ENCODE results near the gene PSMB4.

PSMB4 gene

DNA sequence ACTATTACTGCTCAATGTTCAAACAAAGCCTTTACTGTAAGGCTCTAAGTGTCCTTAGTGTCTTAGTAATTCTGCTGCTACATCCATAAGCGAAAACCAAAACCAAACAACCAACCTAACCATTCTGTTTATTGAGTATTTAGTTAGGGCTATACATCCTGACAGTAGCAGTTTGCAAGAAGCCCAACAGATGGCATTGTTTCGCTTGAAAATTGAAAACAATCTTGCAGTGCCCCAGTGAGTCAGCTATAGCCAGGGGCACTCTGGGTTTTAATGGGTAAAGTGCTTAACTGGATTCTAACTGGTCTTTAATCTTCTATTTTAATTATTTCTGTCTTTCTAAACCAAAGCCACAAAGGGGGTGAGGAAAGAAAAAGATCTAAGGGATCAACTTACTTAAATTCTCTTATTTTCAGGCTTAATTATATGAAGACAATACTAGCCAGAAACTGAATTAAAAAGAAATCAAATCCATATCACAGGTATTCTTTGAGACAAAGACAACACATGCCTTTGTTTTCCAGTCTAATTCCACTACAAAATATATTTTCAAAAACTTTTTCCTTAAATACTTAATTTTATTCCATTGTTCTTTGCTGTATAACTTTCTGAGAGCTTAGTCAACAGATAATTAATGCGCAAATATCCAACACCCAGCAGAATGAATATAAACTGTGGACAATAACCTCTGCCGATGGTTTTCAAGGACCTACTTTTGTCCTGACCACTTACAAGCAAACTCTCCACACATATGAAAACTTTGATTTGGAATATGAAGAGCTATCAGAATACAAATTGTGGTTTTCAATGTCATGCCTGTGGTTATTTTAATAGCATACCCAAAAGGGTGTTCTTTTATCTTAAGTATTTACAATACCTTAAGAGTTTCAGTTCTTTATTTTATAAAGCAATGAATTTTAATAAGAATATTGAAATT lies 44.7 kb downstream of the PSMB4 start:
- DNase-seq = peak; percentile 60

GRCh38 chr1:151444783-151445177 lies 45.4 kb downstream of the PSMB4 start:
- DNase-seq = no peak

DNA sequence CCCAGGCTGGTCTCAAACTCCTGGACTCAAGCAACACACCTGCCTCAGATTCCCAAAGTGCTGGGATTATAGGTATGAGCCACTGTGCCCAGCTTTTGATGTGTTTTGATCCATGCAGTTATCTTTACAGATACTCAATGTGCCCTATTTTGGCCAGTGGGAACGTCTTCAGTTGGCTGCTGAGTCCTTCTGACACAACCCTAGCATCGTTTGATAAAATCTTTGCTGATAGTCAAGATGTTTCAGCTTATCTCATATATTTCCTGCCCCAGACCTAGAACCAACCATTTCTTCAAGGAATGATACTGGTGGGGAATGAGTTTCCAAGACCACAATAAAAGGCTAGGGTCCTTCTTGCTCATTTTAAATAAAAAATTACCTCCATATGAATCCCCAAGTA lies 48.3 kb downstream of the PSMB4 start:
- no peak for DNase-seq
